HepG2 (cell line): Measurements from ENCODE around the gene GPR137. TPM values are rescaled to one million over a fixed set of nuclear protein-coding genes. Genes with fewer than 3 reads are reported as not detected.

Experiments used
- CBX2 ChIP-seq, 2 experiments: fragments of 200-600 bp in 1 of 2; sonication (generic); formaldehyde crosslinking in 1 of 2; IDR thresholded peaks; 2 replicates each; pipeline versions ENCODE4 v1.7.0 to v1.8.1; 2018 to 2022; ENCODE audit warnings: low read depth in 2 of 2, low read length in 1 of 2, mild to moderate bottlenecking in 1 of 2, missing genetic modification reagents in 1 of 2
- EED ChIP-seq: sonication (generic); formaldehyde crosslinking; IDR thresholded peaks from 2 replicates; pipeline ENCODE4 v1.5.0; 2020; ENCODE audit warnings: mild to moderate bottlenecking, missing genetic modification reagents
- FOXA1 ChIP-seq, 2 experiments: fragments of 450-650 bp in 1 of 2; sonication (generic) in 1 of 2; formaldehyde crosslinking in 1 of 2; IDR thresholded peaks; 2 replicates each; pipeline versions ENCODE4 v1.4.0 to v1.6.1; 2016 to 2020; ENCODE audit warnings: missing genetic modification reagents in 1 of 2
- HNRNPLL ChIP-seq: fragments of 200-400 bp; formaldehyde crosslinking; IDR thresholded peaks from 2 replicates; pipeline ENCODE4 v1.6.1; 2017; ENCODE audit warnings: mild to moderate bottlenecking, low read depth, low read length; ENCODE audit not compliant: poor library complexity, severe bottlenecking
- KLF15 ChIP-seq: sonication (generic); formaldehyde crosslinking; IDR thresholded peaks from 2 replicates; pipeline ENCODE4 v1.8.1; 2023; ENCODE audit warnings: borderline replicate concordance, mild to moderate bottlenecking, inconsistent platforms, missing genetic modification reagents, mixed read lengths
- KLF16 ChIP-seq, 2 experiments: sonication (generic) in 1 of 2; formaldehyde crosslinking in 1 of 2; IDR thresholded peaks; 2 replicates each; pipeline versions ENCODE4 v1.6.1 to v1.8.0; 2016 to 2023; ENCODE audit warnings: missing genetic modification reagents in 2 of 2, missing compliant biosample characterization in 1 of 2
- MAFK ChIP-seq, 2 experiments: IDR thresholded peaks in 1 of 2; conservative IDR thresholded peaks in 1 of 2; 2 replicates each; pipeline ENCODE4 v1.6.1; 2011; ENCODE audit warnings: improper control_type of control experiment in 2 of 2, low read length in 2 of 2
- MBNL3 ChIP-seq: fragments of 250-450 bp; sonication (Bioruptor Pico); conservative IDR thresholded peaks from 2 replicates; pipeline ENCODE4 v1.8.0; 2022; ENCODE audit warnings: mild to moderate bottlenecking, inconsistent platforms
- MXD4 ChIP-seq: IDR thresholded peaks from 2 replicates; pipeline ENCODE4 v1.6.1; 2016; ENCODE audit warnings: mild to moderate bottlenecking, missing biosample characterization, missing genetic modification reagents
- NFE2 ChIP-seq: sonication (generic); formaldehyde crosslinking; IDR thresholded peaks from 2 replicates; pipeline ENCODE4 v1.4.0; 2020; ENCODE audit warnings: missing genetic modification reagents
- PAF1 ChIP-seq: IDR thresholded peaks from 2 replicates; pipeline ENCODE4 v1.6.1; 2016; ENCODE audit warnings: missing genetic modification reagents, missing compliant biosample characterization
- PLSCR1 ChIP-seq: sonication (generic); formaldehyde crosslinking; IDR thresholded peaks from 2 replicates; pipeline ENCODE4 v1.5.0; 2020; ENCODE audit warnings: missing genetic modification reagents, mild to moderate bottlenecking, borderline replicate concordance
- SMC3 ChIP-seq: IDR thresholded peaks from 2 replicates; pipeline ENCODE4 v1.6.1; 2011; ENCODE audit warnings: low read length, improper control_type of control experiment
- SP4 ChIP-seq: sonication (generic); formaldehyde crosslinking; IDR thresholded peaks from 2 replicates; pipeline ENCODE4 v1.8.1; 2023; ENCODE audit warnings: mild to moderate bottlenecking, missing genetic modification reagents
- TBL1XR1 ChIP-seq: fragments of 150-350 bp; IDR thresholded peaks from 2 replicates; pipeline ENCODE4 v1.6.1; 2014; ENCODE audit warnings: borderline replicate concordance, low read length; ENCODE audit not compliant: partially characterized antibody
- TOE1 ChIP-seq: sonication (generic); formaldehyde crosslinking; IDR thresholded peaks from 2 replicates; pipeline ENCODE4 v1.4.0; 2020; ENCODE audit warnings: mild to moderate bottlenecking, missing genetic modification reagents
- U2AF2 ChIP-seq: fragments of 200-400 bp; formaldehyde crosslinking; IDR thresholded peaks from 2 replicates; pipeline ENCODE4 v1.6.1; 2017; ENCODE audit warnings: low read depth, mild to moderate bottlenecking, low read length
- ZFP62 ChIP-seq: sonication (generic); formaldehyde crosslinking; IDR thresholded peaks from 2 replicates; pipeline ENCODE4 v1.4.0; 2020; ENCODE audit warnings: missing genetic modification reagents
- ZNF18 ChIP-seq: sonication (generic); formaldehyde crosslinking; IDR thresholded peaks from 2 replicates; pipeline ENCODE4 v1.8.0; 2022; ENCODE audit warnings: mild to moderate bottlenecking, missing genetic modification reagents; ENCODE audit not compliant: insufficient replicate concordance
- ZNF24 ChIP-seq: fragments of 450-650 bp; IDR thresholded peaks from 2 replicates; pipeline ENCODE4 v1.6.1; 2017; ENCODE audit warnings: antibody characterized with exemption, mild to moderate bottlenecking
- ZNF446 ChIP-seq: sonication (generic); formaldehyde crosslinking; IDR thresholded peaks from 2 replicates; pipeline ENCODE4 v1.5.0; 2020; ENCODE audit warnings: mild to moderate bottlenecking, missing genetic modification reagents
- polyA plus RNA-seq, 8 experiments: library from polyadenylated mRNA; depleted of rRNA in 3 of 8; stranded (reverse) in 7 of 8; unstranded in 1 of 8; fragments of >200 nt; fragmentation: Illumina TruSeq in 4 of 8; extraction: Trizol in 4 of 8; gene quantifications; 2 replicates each; pipeline versions ENCODE4 v1.2.1 to v1.2.3, GENCODE V29; 2011 to 2016; ENCODE audit warnings: low read depth in 4 of 8, missing spikeins in 1 of 8, mixed read lengths in 1 of 8; ENCODE audit not compliant: insufficient read depth in 1 of 8
- total RNA-seq, 5 experiments: library from RNA; depleted of rRNA; stranded (reverse); fragments of >200 nt; fragmentation: Illumina TruSeq; extraction: Trizol; gene quantifications; 2 replicates each; pipeline ENCODE4 v1.2.3, GENCODE V29; 2016; ENCODE audit warnings: low read depth in 1 of 5
- TF ChIP-seq, protein P1 (sequence below): sonication (generic); formaldehyde crosslinking; IDR thresholded peaks from 2 replicates; pipeline ENCODE4 v1.4.0; 2020; ENCODE audit warnings: missing genetic modification reagents
- TF ChIP-seq, protein P2 (sequence below): sonication (generic); formaldehyde crosslinking; IDR thresholded peaks from 2 replicates; pipeline ENCODE4 v1.4.0; 2020; ENCODE audit warnings: missing genetic modification reagents
- TF ChIP-seq, protein P3 (sequence below): sonication (generic); formaldehyde crosslinking; IDR thresholded peaks from 2 replicates; pipeline ENCODE4 v1.5.1; 2020; ENCODE audit warnings: missing genetic modification reagents, mild to moderate bottlenecking, borderline replicate concordance

Gene GPR137
- total and polyA plus RNA-seq, 2 of the 13 experiments (the other 11 are each of a cell fraction or from before 2014, with no cell fraction given), result 8.5 to 13.2 TPM

DNA sequence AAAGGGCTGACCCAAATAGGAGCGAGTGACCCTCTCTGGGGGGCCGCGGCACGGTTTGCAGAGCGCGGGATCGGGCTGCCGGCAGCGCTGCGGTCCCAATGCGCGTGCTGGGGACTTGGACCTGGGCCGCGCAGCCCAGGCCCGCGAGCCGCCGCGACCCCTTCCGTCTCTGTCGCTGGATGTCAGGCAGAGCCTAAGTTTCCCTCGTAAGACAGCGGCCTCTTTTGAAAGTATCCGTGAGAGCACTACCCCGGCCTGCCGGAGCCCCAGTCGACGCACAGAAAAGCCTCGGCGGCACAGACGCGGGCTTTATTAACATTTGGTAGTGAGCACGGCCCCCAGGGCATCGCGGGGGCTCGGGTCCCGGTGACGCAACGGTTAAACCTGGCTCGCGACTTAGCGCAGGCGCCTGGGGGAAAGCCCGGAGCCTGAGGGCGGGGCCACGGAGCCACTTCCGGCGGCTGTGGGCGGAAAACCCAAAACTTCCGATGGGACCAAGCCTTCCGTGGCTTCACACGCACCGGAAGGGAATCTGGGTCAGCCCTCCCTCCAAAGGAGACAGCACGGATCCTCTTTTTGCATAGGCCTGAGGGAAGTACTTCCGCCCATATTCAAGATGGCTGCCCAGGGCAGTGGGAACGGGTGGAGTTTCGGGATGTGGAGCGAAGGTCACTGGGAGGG, 16.0 kb upstream of the GPR137 start (continued):
- TF ChIP-seq, protein P1, sequence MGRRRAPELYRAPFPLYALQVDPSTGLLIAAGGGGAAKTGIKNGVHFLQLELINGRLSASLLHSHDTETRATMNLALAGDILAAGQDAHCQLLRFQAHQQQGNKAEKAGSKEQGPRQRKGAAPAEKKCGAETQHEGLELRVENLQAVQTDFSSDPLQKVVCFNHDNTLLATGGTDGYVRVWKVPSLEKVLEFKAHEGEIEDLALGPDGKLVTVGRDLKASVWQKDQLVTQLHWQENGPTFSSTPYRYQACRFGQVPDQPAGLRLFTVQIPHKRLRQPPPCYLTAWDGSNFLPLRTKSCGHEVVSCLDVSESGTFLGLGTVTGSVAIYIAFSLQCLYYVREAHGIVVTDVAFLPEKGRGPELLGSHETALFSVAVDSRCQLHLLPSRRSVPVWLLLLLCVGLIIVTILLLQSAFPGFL (CRISPR knock-in tag), result no peak
- TF ChIP-seq, protein P2, sequence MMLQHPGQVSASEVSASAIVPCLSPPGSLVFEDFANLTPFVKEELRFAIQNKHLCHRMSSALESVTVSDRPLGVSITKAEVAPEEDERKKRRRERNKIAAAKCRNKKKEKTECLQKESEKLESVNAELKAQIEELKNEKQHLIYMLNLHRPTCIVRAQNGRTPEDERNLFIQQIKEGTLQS (CRISPR knock-in tag), result peak; percentile 59; the same call in 1 of the 2 replicates
- no peak for TF ChIP-seq MBNL3 (CRISPR knock-in tag)
- no peak for TF ChIP-seq KLF15 (CRISPR knock-in tag)
- no peak for TF ChIP-seq EED (CRISPR knock-in tag)
- no peak for TF ChIP-seq MAFK (conservative IDR thresholded peaks at IDR 0.05 in 1 of 2, IDR thresholded peaks at IDR 0.05 in 1 of 2; ENCODE audit: low read length in 2 of 2)
- TF ChIP-seq ZNF24, result no peak
- TF ChIP-seq PAF1, result no peak
- peak in 1 of 2 experiments; percentile 81; a peak in 2 of 4 replicates for TF ChIP-seq KLF16 (CRISPR knock-in tag; IDR thresholded peaks at IDR 0.05)
- peak; percentile 95 for TF ChIP-seq SP4 (CRISPR knock-in tag)
- TF ChIP-seq, protein P3, sequence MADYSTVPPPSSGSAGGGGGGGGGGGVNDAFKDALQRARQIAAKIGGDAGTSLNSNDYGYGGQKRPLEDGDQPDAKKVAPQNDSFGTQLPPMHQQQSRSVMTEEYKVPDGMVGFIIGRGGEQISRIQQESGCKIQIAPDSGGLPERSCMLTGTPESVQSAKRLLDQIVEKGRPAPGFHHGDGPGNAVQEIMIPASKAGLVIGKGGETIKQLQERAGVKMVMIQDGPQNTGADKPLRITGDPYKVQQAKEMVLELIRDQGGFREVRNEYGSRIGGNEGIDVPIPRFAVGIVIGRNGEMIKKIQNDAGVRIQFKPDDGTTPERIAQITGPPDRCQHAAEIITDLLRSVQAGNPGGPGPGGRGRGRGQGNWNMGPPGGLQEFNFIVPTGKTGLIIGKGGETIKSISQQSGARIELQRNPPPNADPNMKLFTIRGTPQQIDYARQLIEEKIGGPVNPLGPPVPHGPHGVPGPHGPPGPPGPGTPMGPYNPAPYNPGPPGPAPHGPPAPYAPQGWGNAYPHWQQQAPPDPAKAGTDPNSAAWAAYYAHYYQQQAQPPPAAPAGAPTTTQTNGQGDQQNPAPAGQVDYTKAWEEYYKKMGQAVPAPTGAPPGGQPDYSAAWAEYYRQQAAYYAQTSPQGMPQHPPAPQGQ (CRISPR knock-in tag), result no peak
- TF ChIP-seq ZNF446, result no peak
- no peak for TF ChIP-seq PLSCR1 (CRISPR knock-in tag)
- TF ChIP-seq HNRNPLL, result peak; percentile 86
- TF ChIP-seq FOXA1 (IDR thresholded peaks at IDR 0.05), result no peak
- no peak for TF ChIP-seq FOXA1 (CRISPR knock-in tag; IDR thresholded peaks at IDR 0.05)
- no peak for TF ChIP-seq NFE2 (CRISPR knock-in tag)
- peak; percentile 45 for TF ChIP-seq TBL1XR1
- TF ChIP-seq TOE1, result 0 out of 2 replicates have a peak, but pooled peaks have one; percentile 72
- no peak for TF ChIP-seq CBX2 (IDR thresholded peaks at IDR 0.05; ENCODE audit: low read depth, low read length)
- no peak for TF ChIP-seq CBX2 (CRISPR knock-in tag; IDR thresholded peaks at IDR 0.05; ENCODE audit: low read depth)
- no peak for TF ChIP-seq ZFP62 (CRISPR knock-in tag)
- TF ChIP-seq U2AF2, result no peak
- no peak for TF ChIP-seq SMC3
- peak; percentile 77 for TF ChIP-seq MXD4 (CRISPR knock-in tag)
- peak; percentile 10 for TF ChIP-seq ZNF18 (CRISPR knock-in tag)
